CD4-positive, CD25-positive, alpha-beta regulatory T cell (primary cell): ENCODE measurements around the gene AIF1. TPM values are rescaled to one million over a fixed set of nuclear protein-coding genes. Genes with fewer than 3 reads are reported as not detected.

Experiments used
- ATAC-seq, 2 donors: fragments of 150-1000 bp; cut with Tn5 transposase; one replicate each; pipeline ENCODE4 v1.10.0; 2021; ENCODE audit warnings: low read depth in 2 of 2, moderate number of reproducible peaks in 2 of 2, moderate library complexity in 1 of 2
- DNase-seq, 3 donors: peaks; one replicate each; pipeline versions ENCODE4 v3.0.0 to v3.0.0-alpha.2; 2012 to 2022; ENCODE audit warnings: mixed read lengths in 1 of 3
- H3K27ac ChIP-seq: one replicate; pipeline ENCODE4 v1.7.0; 2013; ENCODE audit warnings: mild to moderate bottlenecking, low read length; ENCODE audit not compliant: insufficient read depth, poor library complexity, severe bottlenecking
- H3K27me3 ChIP-seq: one replicate; pipeline ENCODE4 v1.7.0; 2013; ENCODE audit warnings: low read length; ENCODE audit not compliant: control insufficient read depth, insufficient read depth
- H3K36me3 ChIP-seq: one replicate; pipeline ENCODE4 v1.7.0; 2013; ENCODE audit warnings: mild to moderate bottlenecking, low read length, moderate library complexity; ENCODE audit not compliant: control insufficient read depth, insufficient read depth
- H3K4me1 ChIP-seq: 2 replicates; pipeline ENCODE4 v1.7.0; 2013; ENCODE audit warnings: mild to moderate bottlenecking, low read length; ENCODE audit not compliant: insufficient read depth, control insufficient read depth, poor library complexity, severe bottlenecking
- H3K4me3 ChIP-seq: one replicate; pipeline ENCODE4 v1.7.0; 2013; ENCODE audit warnings: low read depth, mild to moderate bottlenecking, low read length, moderate library complexity
- H3K9me3 ChIP-seq, 2 experiments: 1 replicate in 1 of 2; 2 replicates in 1 of 2; pipeline ENCODE4 v1.7.0; 2013; ENCODE audit warnings: low read length in 2 of 2, mild to moderate bottlenecking in 1 of 2, moderate library complexity in 1 of 2; ENCODE audit not compliant: control insufficient read depth in 2 of 2
- H3K27ac Mint-ChIP-seq, 3 donors: one replicate each; pipeline ENCODE4 v1.8.0; 2020 to 2022; ENCODE audit warnings: mild to moderate bottlenecking in 3 of 3, mixed read lengths in 3 of 3, moderate library complexity in 2 of 3
- H3K27me3 Mint-ChIP-seq: one replicate; pipeline ENCODE4 v1.8.0; 2022; ENCODE audit warnings: mild to moderate bottlenecking, mixed read lengths
- H3K36me3 Mint-ChIP-seq: one replicate; pipeline ENCODE4 v1.8.0; 2020; ENCODE audit warnings: mixed read lengths
- H3K4me1 Mint-ChIP-seq, 4 donors: one replicate each; pipeline ENCODE4 v1.8.0; 2020 to 2022; ENCODE audit warnings: mixed read lengths in 4 of 4, mild to moderate bottlenecking in 1 of 4
- H3K4me3 Mint-ChIP-seq, 4 donors: one replicate each; pipeline ENCODE4 v1.8.0; 2020 to 2022; ENCODE audit warnings: mild to moderate bottlenecking in 4 of 4, mixed read lengths in 4 of 4, moderate library complexity in 3 of 4
- H3K9me3 Mint-ChIP-seq, 7 donors: one replicate each; pipeline ENCODE4 v1.8.0; 2020 to 2022; ENCODE audit warnings: mixed read lengths in 7 of 7, mild to moderate bottlenecking in 3 of 7, moderate library complexity in 2 of 7
- polyA plus RNA-seq, 4 donors: library from polyadenylated mRNA; unstranded; fragments of 300-500 nt; fragmentation: Illumina TruSeq; gene quantifications; one replicate each; pipeline ENCODE4 v1.2.3, GENCODE V29; 2021
- total RNA-seq: library from RNA; stranded (reverse); gene quantifications from one replicate; pipeline ENCODE4 v1.2.3, GENCODE V29; 2022

Gene AIF1
- total and polyA plus RNA-seq, 5 donors from 2014 or later: 6.5 to 38.8 (median 14.7) TPM

DNA sequence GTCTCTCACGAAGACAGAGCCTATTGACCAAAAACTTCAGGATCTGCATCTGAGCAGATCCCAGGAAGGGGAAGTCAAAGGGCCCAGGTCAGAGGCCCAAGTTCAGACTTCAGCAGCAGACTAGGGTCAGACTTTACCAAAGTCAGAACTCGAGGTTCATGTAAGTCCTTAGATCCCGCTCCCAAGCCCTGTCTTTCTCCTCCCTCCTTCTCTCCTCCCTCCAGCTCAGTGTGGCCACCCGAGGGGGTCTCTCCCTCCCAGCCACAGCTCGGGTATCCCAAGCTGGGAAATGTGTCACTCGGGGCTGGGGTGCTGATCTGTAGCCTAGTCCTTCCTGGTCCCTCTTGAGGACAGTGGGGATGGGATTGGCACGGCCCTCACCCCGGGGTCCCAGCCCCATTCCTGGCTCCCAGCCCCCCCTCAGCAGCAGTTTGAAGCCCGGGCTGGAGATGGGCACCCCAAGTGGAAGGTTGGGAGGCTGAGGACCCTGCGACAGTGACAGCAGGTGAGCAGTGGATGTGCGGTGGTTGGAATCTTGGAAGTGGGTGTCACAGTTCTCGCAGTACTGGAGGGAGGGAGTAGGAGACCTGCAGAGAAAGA is 47.2 kb downstream of the AIF1 start:
- Mint-ChIP-seq H3K36me3 (peaks cover 16% of the 10 kb centered on the region), H3K27ac (peak overlapping the region in 1 of 3 donors; percentile 66), H3K4me3 (peak overlapping the region; percentile 92 to 99 (median 96)), H3K27me3 (no peaks in the 10 kb centered on the region), H3K9me3 (no peaks in the 10 kb centered on the region), H3K4me1 (peaks cover 0 to 89% (median 61%) of the 10 kb centered on the region in 4 donors)
- ATAC-seq (no peak), DNase-seq (no peak)
- Histone ChIP-seq H3K4me3 (no peak overlapping the region), H3K27me3 (no peaks in the 10 kb centered on the region), H3K36me3 (peaks cover 19% of the 10 kb centered on the region), H3K27ac (peak overlapping the region; percentile 19), H3K4me1 (peaks cover 81% of the 10 kb centered on the region), H3K9me3 (no peaks in the 10 kb centered on the region)

- Histone ChIP-seq H3K4me3 (peak overlapping the region; percentile 56), H3K9me3 (no peaks in the 10 kb centered on the region)
Observed at GRCh38 chr6:31663126-31663960, 48.3 kb downstream of the AIF1 start.

DNA sequence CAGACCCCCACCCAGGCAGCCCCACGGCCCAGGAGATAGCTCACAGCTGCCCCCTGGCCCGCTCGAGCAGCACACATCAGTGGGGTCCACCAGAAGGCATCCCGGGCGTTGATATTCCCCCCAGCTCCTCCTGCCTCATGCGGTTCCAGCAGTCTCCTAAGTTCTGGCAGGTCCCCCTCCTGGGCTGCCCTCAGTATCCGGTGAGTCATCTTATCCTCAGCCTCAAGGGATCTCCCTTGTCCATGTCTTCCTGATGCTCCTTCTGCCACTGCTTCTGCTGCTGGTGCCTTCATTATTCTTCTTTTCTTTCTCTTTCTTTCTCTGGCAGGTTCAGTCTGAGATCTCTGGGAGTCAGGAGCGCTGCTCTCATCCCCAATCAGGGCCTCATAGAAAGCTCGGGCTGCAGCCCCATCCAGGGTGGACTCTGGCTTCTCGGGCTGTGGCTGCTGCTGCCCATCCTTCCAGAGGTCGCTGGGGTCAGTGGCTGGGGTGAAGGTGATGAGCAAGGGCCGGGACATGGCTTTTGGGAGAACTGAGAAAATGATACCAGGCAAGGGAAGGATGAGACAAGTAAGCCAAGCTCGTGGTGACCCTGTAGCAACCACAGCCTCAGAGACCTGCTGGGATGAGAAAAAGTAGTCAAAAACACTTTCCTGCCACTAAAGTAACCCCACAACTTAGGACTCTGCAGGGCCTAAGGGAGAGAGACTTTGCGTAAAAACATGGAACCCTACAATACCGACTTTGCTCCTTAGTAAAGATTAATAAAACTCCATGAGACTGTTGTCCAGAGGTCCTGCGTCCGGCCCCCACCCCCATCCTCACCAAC is 49.1 kb downstream of the AIF1 start:
- Histone ChIP-seq H3K27ac (peak overlapping the region; percentile 98), H3K27me3 (no peaks in the 10 kb centered on the region), H3K4me3 (peak overlapping the region; percentile 98), H3K36me3 (peaks cover 27% of the 10 kb centered on the region), H3K9me3 (no peaks in the 10 kb centered on the region), H3K4me1 (peaks cover 64% of the 10 kb centered on the region)
- Mint-ChIP-seq H3K4me3 (peak overlapping the region; percentile 92 to 98 (median 94)), H3K4me1 (peaks cover 4 to 88% (median 59%) of the 10 kb centered on the region in 4 donors), H3K36me3 (peaks cover 29% of the 10 kb centered on the region), H3K27ac (peak overlapping the region; percentile 98 to 100 (median 98)), H3K27me3 (no peaks in the 10 kb centered on the region), H3K9me3 (no peaks in the 10 kb centered on the region)
- DNase-seq (no peak), ATAC-seq (no peak)

More at GRCh38 chr6:31663126-31663960, 48.3 kb downstream of the AIF1 start:
- Mint-ChIP-seq H3K27me3 (no peaks in the 10 kb centered on the region), H3K9me3 (no peaks in the 10 kb centered on the region), H3K27ac (peak overlapping the region; percentile 67 to 98 (median 89)), H3K4me3 (peak overlapping the region; percentile 92 to 98 (median 94)), H3K4me1 (peaks cover 4 to 88% (median 60%) of the 10 kb centered on the region in 4 donors), H3K36me3 (peaks cover 22% of the 10 kb centered on the region)
- Histone ChIP-seq H3K27ac (peak overlapping the region; percentile 98), H3K36me3 (peaks cover 23% of the 10 kb centered on the region), H3K27me3 (no peaks in the 10 kb centered on the region), H3K4me1 (peaks cover 72% of the 10 kb centered on the region)
- DNase-seq (no peak), ATAC-seq (no peak)

GRCh38 chr6:31664790-31665500 is 49.9 kb downstream of the AIF1 start, which contains the start of gene GPANK1:
Gene GPANK1 (minus strand): TSS chr6:31664997. CDS start chr6:31664478, 519 bp downstream.
- DNase-seq (peak; percentile 86 to 96 (median 92)), ATAC-seq (peak; percentile 33 to 42)
- Histone ChIP-seq H3K27ac (peak within 1 kb of the TSS; percentile 98), H3K36me3 (peaks cover 35% of the 10 kb centered on the region), H3K4me1 (peaks cover 56% of the 10 kb centered on the region), H3K4me3 (peak within 1 kb of the TSS; percentile 98), H3K9me3 (no peaks in the 10 kb centered on the region), H3K27me3 (no peaks in the 10 kb centered on the region)
- no peaks in the 10 kb centered on the region for H3K9me3 Mint-ChIP-seq
- H3K4me3 Mint-ChIP-seq: peak within 1 kb of the TSS; percentile 92 to 98 (median 94)
- peak within 1 kb of the TSS; percentile 98 to 100 (median 98) for H3K27ac Mint-ChIP-seq
- H3K4me1 Mint-ChIP-seq: peaks cover 4 to 86% (median 52%) of the 10 kb centered on the region in 4 donors
- no peaks in the 10 kb centered on the region for H3K27me3 Mint-ChIP-seq
- H3K36me3 Mint-ChIP-seq: peaks cover 31% of the 10 kb centered on the region

DNA sequence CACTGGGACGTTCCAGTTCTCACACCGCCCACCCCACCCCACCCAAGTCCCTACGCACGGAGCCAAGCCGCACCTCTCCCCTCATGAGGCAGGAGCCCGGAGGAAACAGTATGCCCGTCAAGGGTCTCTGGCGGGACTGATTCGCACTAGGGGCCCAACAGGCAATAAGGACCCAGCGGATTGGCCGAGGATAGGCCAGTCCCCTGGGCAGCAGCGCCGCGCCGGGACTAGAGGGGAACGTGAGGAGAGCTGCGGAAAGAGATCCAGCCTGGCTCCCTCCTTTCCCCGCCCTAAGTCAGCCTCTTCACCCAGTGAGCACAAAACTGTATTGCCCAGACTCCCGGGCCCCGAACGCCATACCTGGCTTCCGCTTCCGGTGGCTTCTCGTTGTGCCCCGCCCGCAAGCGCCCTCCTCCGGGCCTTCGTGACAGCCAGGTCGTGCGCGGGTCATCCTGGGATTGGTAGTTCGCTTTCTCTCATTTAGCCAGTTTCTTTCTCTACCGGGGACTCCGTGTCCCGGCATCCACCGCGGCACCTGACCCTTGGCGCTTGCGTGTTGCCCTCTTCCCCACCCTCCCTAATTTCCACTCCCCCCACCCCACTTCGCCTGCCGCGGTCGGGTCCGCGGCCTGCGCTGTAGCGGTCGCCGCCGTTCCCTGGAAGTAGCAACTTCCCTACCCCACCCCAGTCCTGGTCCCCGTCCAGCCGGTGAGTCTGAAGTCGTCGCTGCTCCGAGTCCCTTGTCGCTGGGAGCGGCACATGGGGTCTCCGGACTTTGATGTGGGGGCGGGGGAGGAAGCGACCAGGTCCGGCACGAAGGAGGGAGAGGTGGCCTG is 50.7 kb downstream of the AIF1 start, which contains the start of gene CSNK2B:
Gene CSNK2B, plus strand, starts transcription at position 580 of the 836 bp plus-strand sequence. CDS start 752 bp downstream, outside the sequence.
- H3K9me3 Mint-ChIP-seq: no peaks in the 10 kb centered on the region
- peak within 1 kb of the TSS; percentile 92 to 98 (median 94) for H3K4me3 Mint-ChIP-seq
- ATAC-seq: peak; percentile 90 to 91
- Histone ChIP-seq H3K27ac (peak within 1 kb of the TSS; percentile 98), H3K4me3 (peak within 1 kb of the TSS; percentile 98), H3K36me3 (peaks cover 43% of the 10 kb centered on the region), H3K4me1 (peaks cover 50% of the 10 kb centered on the region), H3K9me3 (no peaks in the 10 kb centered on the region), H3K27me3 (no peaks in the 10 kb centered on the region)
- H3K27me3 Mint-ChIP-seq: no peaks in the 10 kb centered on the region
- peak; percentile 98 to 99 (median 98) for DNase-seq
- H3K4me1 Mint-ChIP-seq: peaks cover 4 to 81% (median 50%) of the 10 kb centered on the region in 4 donors
- H3K27ac Mint-ChIP-seq: peak within 1 kb of the TSS; percentile 98 to 100 (median 98)
- H3K36me3 Mint-ChIP-seq: peaks cover 39% of the 10 kb centered on the region

- Mint-ChIP-seq H3K27ac (peak overlapping the region; percentile 98 to 100 (median 98)), H3K27me3 (no peaks in the 10 kb centered on the region), H3K9me3 (no peaks in the 10 kb centered on the region), H3K4me3 (peak overlapping the region; percentile 92 to 98 (median 94)), H3K36me3 (peaks cover 40% of the 10 kb centered on the region), H3K4me1 (peaks cover 4 to 74% (median 45%) of the 10 kb centered on the region in 4 donors)
- Histone ChIP-seq H3K27ac (peak overlapping the region; percentile 98), H3K27me3 (no peaks in the 10 kb centered on the region), H3K36me3 (peaks cover 50% of the 10 kb centered on the region), H3K9me3 (no peaks in the 10 kb centered on the region), H3K4me1 (peaks cover 43% of the 10 kb centered on the region), H3K4me3 (peak overlapping the region; percentile 79)
- ATAC-seq (no peak), DNase-seq (no peak)
Observed at GRCh38 chr6:31666337-31666965, 51.4 kb downstream of the AIF1 start.
